NB4 (cell line): ENCODE measurements around the gene PCDHGC5.

Experiments used
- MYC ChIP-seq: IDR thresholded peaks from 2 replicates; pipeline ENCODE4 v1.6.1; 2011; ENCODE audit warnings: low read depth, low read length
- POLR2A ChIP-seq: IDR thresholded peaks from 2 replicates; pipeline ENCODE4 v1.6.1; 2011; ENCODE audit warnings: mild to moderate bottlenecking; ENCODE audit not compliant: insufficient read length; ENCODE audit errors: extremely low read depth
- TF ChIP-seq, protein P1 (sequence below): IDR thresholded peaks from one replicate; pipeline ENCODE4 v1.5.1; 2012; ENCODE audit warnings: low read depth, low read length
- TF ChIP-seq, protein P2 (sequence below): IDR thresholded peaks from 2 replicates; pipeline ENCODE4 v1.6.1; 2011; ENCODE audit warnings: low read depth, low read length

DNA sequence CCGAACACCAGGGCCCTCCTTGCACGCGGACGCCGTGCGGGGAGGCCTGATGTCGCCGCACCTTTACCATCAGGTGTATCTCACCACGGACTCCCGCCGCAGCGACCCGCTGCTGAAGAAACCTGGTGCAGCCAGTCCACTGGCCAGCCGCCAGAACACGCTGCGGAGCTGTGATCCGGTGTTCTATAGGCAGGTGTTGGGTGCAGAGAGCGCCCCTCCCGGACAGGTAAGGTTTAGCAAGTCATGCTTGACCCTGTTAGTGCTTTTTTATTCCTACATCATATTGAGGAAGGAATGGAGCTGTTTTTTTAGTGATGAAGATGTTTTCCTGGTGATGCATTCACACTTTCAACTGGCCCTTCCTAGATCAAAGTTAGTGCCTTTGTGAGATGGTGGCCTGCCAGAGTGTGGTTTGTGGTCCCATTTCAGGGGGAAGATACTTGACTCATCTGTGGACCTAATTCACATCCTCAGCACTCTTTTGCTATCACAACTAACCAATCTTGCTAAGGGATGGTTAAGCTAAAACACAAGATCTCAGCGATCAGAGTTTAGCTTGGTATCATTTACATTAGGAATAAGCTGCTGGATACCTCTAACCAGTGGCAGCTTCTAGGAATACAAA lies 10.4 kb upstream of the PCDHGC5 start:
- TF ChIP-seq, protein P1, sequence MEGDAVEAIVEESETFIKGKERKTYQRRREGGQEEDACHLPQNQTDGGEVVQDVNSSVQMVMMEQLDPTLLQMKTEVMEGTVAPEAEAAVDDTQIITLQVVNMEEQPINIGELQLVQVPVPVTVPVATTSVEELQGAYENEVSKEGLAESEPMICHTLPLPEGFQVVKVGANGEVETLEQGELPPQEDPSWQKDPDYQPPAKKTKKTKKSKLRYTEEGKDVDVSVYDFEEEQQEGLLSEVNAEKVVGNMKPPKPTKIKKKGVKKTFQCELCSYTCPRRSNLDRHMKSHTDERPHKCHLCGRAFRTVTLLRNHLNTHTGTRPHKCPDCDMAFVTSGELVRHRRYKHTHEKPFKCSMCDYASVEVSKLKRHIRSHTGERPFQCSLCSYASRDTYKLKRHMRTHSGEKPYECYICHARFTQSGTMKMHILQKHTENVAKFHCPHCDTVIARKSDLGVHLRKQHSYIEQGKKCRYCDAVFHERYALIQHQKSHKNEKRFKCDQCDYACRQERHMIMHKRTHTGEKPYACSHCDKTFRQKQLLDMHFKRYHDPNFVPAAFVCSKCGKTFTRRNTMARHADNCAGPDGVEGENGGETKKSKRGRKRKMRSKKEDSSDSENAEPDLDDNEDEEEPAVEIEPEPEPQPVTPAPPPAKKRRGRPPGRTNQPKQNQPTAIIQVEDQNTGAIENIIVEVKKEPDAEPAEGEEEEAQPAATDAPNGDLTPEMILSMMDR: no peak
- TF ChIP-seq POLR2A (no peak), MYC (no peak)
- TF ChIP-seq, protein P2, sequence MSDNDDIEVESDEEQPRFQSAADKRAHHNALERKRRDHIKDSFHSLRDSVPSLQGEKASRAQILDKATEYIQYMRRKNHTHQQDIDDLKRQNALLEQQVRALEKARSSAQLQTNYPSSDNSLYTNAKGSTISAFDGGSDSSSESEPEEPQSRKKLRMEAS: no peak
